ENCODE measurements around the gene RNF208.

The RNF208 gene

GRCh38 chr9:137176302-137177182, 45.5 kb downstream of the RNF208 start:
- Histone ChIP-seq H3K4me2 (ENCODE audit: low read depth, low read length, poor library complexity, severe bottlenecking) (no peak overlapping the region), H3F3A (ENCODE audit: insufficient read depth) (no peaks in the 10 kb centered on the region), H3K27ac (ENCODE audit: low read depth, low read length) (no peak overlapping the region), H3K27me3 (ENCODE audit: low read length) (no peaks in the 10 kb centered on the region), H3K9me2 (replicated peaks; ENCODE audit: insufficient read depth, low read length) (no peaks in the 10 kb centered on the region), H3K36me3 (ENCODE audit: low read length) (no peaks in the 10 kb centered on the region), H4K20me1 (ENCODE audit: low read depth, low read length) (no peaks in the 10 kb centered on the region), H3K4me3 (ENCODE audit: insufficient read depth, low read length, poor library complexity, severe bottlenecking) (no peak overlapping the region), H2AFZ (ENCODE audit: low read depth, low read length, severe bottlenecking) (no peak overlapping the region), H3K79me2 (ENCODE audit: insufficient read depth, low read length) (no peaks in the 10 kb centered on the region), H3K9me3 (ENCODE audit: insufficient read depth, low read length) (no peaks in the 10 kb centered on the region), H3K9ac (ENCODE audit: low read length) (no peak overlapping the region)
- TF ChIP-seq CTCF (IDR thresholded peaks at IDR 0.05; ENCODE audit: insufficient read depth, low read length, poor library complexity, severe bottlenecking) (peak; percentile 13), EZH2phosphoT487 (conservative IDR thresholded peaks at IDR 0.05; ENCODE audit: low read length) (no peak)

GRCh38 chr9:137175345-137175961, 46.6 kb downstream of the RNF208 start:
- Histone ChIP-seq H2AFZ (ENCODE audit: low read depth, low read length, severe bottlenecking) (no peak overlapping the region), H3K27me3 (ENCODE audit: low read length) (no peaks in the 10 kb centered on the region), H4K20me1 (ENCODE audit: low read depth, low read length) (no peaks in the 10 kb centered on the region), H3K9me2 (replicated peaks; ENCODE audit: insufficient read depth, low read length) (no peaks in the 10 kb centered on the region), H3K4me2 (ENCODE audit: low read depth, low read length, poor library complexity, severe bottlenecking) (peak overlapping the region; percentile 7), H3K36me3 (ENCODE audit: low read length) (no peaks in the 10 kb centered on the region), H3K9me3 (ENCODE audit: insufficient read depth, low read length) (no peaks in the 10 kb centered on the region), H3K27ac (ENCODE audit: low read depth, low read length) (no peak overlapping the region), H3K79me2 (ENCODE audit: insufficient read depth, low read length) (no peaks in the 10 kb centered on the region), H3K4me3 (ENCODE audit: insufficient read depth, low read length, poor library complexity, severe bottlenecking) (no peak overlapping the region), H3F3A (ENCODE audit: insufficient read depth) (no peaks in the 10 kb centered on the region), H3K9ac (ENCODE audit: low read length) (no peak overlapping the region)
- TF ChIP-seq EZH2phosphoT487 (conservative IDR thresholded peaks at IDR 0.05; ENCODE audit: low read length) (no peak), CTCF (IDR thresholded peaks at IDR 0.05; ENCODE audit: insufficient read depth, low read length, poor library complexity, severe bottlenecking) (no peak)

GRCh38 chr9:137174722-137175293, 47.2 kb downstream of the RNF208 start:
- H3K27ac ChIP-seq (ENCODE audit: low read depth, low read length): no peak overlapping the region
- H3K79me2 ChIP-seq (ENCODE audit: insufficient read depth, low read length): no peaks in the 10 kb centered on the region
- H3K4me3 ChIP-seq (ENCODE audit: insufficient read depth, low read length, poor library complexity, severe bottlenecking): no peak overlapping the region
- no peaks in the 10 kb centered on the region for H3K9me3 ChIP-seq (ENCODE audit: insufficient read depth, low read length)
- peak overlapping the region; percentile 7 for H3K4me2 ChIP-seq (ENCODE audit: low read depth, low read length, poor library complexity, severe bottlenecking)
- H3K27me3 ChIP-seq (ENCODE audit: low read length): no peaks in the 10 kb centered on the region
- H3F3A ChIP-seq (ENCODE audit: insufficient read depth): no peaks in the 10 kb centered on the region
- no peaks in the 10 kb centered on the region for H4K20me1 ChIP-seq (ENCODE audit: low read depth, low read length)
- no peak overlapping the region for H2AFZ ChIP-seq (ENCODE audit: low read depth, low read length, severe bottlenecking)
- H3K36me3 ChIP-seq (ENCODE audit: low read length): no peaks in the 10 kb centered on the region
- H3K9ac ChIP-seq (ENCODE audit: low read length): no peak overlapping the region
- H3K9me2 ChIP-seq (replicated peaks; ENCODE audit: insufficient read depth, low read length): no peaks in the 10 kb centered on the region
- TF ChIP-seq EZH2phosphoT487 (conservative IDR thresholded peaks at IDR 0.05; ENCODE audit: low read length) (no peak), CTCF (IDR thresholded peaks at IDR 0.05; ENCODE audit: insufficient read depth, low read length, poor library complexity, severe bottlenecking) (no peak)
